GM21619 (cell line): ENCODE results near the gene LHFPL6.

Experiments used
- ATAC-seq: cut with Tn5 transposase; IDR thresholded peaks from one replicate; pipeline ENCODE4 v1.9.1; 2021; ENCODE audit not compliant: unreplicated experiment

LHFPL6 gene

GRCh38 chr13:39315796-39316195 lies 287.2 kb downstream of the LHFPL6 start:
- no peak for ATAC-seq

GRCh38 chr13:39313721-39314120 lies 289.3 kb downstream of the LHFPL6 start:
- ATAC-seq: no peak

- no peak for ATAC-seq
Measured at GRCh38 chr13:39312596-39312995, 290.4 kb downstream of the LHFPL6 start.

DNA sequence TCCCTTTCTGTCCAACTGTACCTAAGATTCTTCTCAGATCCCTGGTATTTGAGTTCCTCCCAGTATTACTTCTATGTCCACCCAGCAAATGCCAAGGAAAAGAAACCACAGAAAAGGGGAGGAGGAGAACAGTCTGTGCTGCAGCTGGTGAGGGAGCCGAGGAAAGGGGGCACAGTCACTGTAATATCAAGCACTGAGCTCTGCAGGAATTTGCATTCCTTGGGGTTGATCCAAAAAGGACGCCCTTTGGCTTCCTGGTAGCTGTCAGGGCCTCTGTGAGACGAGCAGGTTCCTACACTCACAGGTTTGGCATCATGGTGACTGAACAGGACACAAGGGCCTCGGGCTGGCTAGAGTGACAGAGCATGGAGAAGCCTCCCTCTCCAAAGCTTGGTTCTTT lies 291.4 kb downstream of the LHFPL6 start:
- ATAC-seq: no peak

DNA sequence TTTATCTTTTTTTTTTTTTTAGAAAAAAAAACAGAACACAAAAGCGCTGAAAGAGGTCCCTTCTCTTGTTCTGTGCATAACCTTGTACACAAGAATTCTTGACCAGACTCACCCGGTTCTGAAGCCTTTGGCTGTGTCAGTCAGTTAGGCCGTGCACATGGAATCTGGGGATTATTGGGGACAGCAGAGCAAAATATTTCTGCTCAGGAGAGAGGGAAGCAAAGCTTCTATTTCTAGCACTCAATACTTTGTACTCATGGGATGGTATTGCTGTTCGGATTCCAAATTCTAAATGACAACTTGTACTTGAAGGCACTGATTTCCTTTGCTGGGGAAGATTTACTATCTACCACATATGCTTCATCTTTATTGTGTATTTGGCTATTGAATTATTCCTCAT lies 292.0 kb downstream of the LHFPL6 start:
- no peak for ATAC-seq

DNA sequence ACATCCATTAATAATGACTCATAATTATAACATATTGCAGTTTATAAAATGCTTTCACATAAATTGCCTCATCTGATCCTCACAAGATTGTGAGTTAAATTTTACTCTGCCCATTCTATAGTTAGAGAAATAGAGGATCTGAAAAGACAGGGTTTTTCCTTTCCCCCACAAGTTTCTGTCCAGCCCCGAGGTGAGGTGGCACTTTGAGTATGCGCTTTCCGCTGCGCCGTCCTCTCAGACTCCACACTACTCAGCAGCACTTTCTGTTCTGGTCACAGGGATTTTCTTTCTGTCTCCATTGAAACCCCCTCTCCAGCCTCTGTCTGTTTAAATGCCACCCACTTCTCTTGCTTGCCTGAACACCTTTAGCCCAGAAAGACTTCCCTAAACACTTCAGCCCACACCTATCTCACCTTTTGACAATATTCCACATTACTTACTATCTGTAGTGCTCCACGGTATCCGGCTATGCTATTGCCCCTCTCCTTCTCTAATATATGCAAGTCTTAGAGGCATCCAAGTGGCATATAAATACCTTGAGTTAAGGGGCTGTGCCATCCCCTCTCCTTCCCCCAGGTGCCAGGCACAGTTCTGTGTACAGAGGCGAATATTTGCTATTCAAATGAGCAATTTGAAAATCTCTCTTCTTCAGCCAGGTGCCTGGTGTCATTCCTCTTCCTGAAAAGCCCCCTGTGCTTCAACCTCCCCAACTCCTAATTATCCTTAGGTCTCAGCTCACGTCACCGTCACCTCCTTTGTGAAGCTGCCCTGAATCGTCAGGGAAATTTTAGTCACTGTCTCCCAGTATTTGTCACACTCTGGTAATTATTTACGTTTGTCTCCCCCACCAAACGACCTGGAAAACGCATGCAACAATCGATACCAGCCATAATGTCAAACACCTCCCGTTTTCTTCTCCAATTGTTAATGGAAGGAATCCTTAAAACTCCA lies 296.1 kb downstream of the LHFPL6 start:
- peak; percentile 96 for ATAC-seq

GRCh38 chr13:39302820-39303219 lies 300.2 kb downstream of the LHFPL6 start:
- ATAC-seq: no peak

- ATAC-seq: no peak
Measured at GRCh38 chr13:39298951-39299350, 304.0 kb downstream of the LHFPL6 start.

GRCh38 chr13:39297664-39298171 lies 305.3 kb downstream of the LHFPL6 start:
- no peak for ATAC-seq

- no peak for ATAC-seq
Measured at GRCh38 chr13:39297023-39297422, 306.0 kb downstream of the LHFPL6 start.

DNA sequence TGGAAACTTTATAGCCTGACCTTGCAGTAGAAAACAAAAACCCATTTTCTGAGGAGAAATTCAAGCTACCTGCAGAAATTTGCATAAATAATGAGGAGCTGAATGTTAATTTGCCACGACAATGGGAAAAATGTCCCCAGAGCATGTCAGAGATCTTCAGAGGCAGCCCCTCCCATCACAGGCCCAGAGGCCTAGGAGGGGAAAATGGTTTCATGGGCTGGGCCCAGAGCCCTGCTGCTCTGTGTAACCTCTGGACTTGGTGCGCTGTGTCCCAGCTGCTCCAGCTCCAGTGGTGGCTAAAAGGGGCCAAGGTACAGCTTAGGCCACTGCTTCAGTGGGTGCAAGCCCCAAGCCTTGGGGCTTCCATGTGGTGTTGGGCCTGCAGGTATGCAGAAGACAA lies 306.8 kb downstream of the LHFPL6 start:
- no peak for ATAC-seq
